GM13977 (cell line): ENCODE results near the gene CERK.

ENCODE experiments used
- DNase-seq: peaks from one replicate; pipeline ENCODE4 v3.0.0; 2012; ENCODE audit warnings: low spot score
- CTCF ChIP-seq: IDR thresholded peaks from 2 replicates; pipeline ENCODE4 v1.5.1; 2012; ENCODE audit warnings: mild to moderate bottlenecking, control low read depth; ENCODE audit not compliant: insufficient read depth; ENCODE audit errors: extremely low read depth, missing control alignments
- in situ Hi-C: fragments of 300-500 bp; cut with MboI; formaldehyde crosslinking; loops from one replicate; pipeline ENCODE4 v1.12.0; 2022; ENCODE audit warnings: low sequenced_read_pairs, low pct_unique_long_range_greater_than_20kb, mixed read lengths, inconsistent platforms; ENCODE audit not compliant: unreplicated experiment

Gene CERK

GRCh38 chr22:46754110-46754799, 16.2 kb upstream of the CERK start:
- DNase-seq: no peak
- no peak for TF ChIP-seq CTCF
- in situ Hi-C loops: no loop called here

GRCh38 chr22:46753761-46754109, 15.7 kb upstream of the CERK start:
- no peak for TF ChIP-seq CTCF
- in situ Hi-C loops: no loop called here

DNA sequence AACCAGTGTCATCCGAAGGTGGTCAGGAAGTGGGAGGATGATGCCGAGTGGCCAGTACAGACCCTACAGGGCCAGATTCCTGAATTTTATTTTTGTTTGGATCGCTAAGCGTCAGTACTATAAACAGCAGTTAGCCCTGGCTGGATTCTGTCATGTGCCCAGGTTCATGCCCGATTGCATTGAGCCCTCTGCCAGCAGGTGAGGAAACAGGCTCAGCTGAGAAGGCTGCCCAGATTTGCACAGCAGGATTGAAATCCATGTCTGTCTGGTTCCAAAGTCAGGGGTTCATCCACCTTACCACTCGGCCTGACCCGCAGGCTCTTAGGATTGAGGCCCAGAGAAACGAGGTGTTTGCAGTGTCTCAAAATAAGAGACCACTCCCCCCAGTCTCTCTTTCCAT, 15.3 kb upstream of the CERK start:
- in situ Hi-C loops: no loop called here
- TF ChIP-seq CTCF: no peak
- DNase-seq: no peak

More at GRCh38 chr22:46753761-46754109, 15.7 kb upstream of the CERK start:
- DNase-seq: no peak

- DNase-seq: no peak
- in situ Hi-C loops: no loop called here
- TF ChIP-seq CTCF: no peak
Measured at GRCh38 chr22:46752988-46753310, 14.9 kb upstream of the CERK start.

DNA sequence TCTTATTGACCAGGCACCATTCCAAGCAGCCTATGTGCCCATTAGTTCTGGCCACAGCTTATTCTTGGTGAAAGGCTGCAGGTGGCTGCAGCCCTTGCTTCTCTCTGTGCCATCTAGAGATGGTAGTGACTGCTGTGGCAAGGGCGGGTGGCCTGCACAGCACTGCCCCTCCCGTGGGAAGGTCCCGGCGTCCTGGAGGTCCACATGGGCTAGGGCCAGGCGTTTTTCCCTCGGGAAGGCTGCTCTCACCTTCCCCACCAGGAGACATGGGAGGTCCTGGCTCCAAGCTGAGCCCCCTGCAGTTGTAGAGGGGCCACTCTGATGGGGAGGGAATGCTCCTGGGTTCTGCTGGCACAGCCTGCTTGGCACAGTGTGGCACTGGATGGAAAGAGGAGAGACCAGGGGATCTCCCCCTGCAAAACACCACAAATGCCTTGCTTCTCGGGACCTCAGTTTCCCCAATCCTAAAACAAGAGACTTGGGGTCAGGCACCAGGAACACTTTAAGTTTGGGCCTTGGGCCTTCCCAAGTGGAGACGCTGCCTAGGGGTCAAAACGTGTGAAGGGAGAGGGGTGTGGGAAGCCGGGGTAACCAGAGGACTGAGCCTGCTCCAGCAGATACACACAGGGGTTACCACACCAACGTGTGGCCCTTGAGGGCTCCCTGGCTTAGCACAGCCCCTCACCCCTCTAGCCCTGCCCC, 14.4 kb upstream of the CERK start:
- TF ChIP-seq CTCF: no peak
- in situ Hi-C loops: no loop called here
- no peak for DNase-seq

DNA sequence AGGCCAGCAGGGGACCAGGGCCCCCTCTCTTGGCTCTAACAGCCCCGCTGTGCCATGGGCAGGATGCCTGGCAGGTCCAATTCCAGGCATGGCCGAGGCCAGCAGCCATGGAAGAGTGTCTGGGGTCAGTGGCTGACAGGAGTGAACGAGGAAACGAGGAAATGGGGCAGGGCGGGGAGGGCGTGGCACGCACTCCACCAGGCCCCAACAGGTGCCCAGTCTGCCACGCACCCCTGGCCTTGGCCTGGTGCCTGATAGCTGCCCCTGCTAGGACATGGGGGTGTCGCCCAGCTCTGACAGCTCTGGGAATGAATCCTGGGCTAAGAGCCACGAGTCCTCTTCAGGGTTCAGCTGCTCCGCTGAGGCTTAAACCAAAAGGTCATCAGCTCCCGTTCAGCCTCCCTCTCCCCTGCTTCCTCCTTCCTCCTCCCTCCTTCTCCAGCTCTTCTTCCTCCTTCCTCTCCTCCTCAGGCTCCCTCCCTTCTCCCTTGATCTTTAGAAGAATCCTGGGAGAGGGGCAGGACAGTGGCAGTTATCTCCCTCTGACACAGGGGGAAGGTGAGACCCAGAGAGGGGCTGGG, 12.9 kb upstream of the CERK start:
- no peak for DNase-seq
- in situ Hi-C loops: no loop called here
- no peak for TF ChIP-seq CTCF

DNA sequence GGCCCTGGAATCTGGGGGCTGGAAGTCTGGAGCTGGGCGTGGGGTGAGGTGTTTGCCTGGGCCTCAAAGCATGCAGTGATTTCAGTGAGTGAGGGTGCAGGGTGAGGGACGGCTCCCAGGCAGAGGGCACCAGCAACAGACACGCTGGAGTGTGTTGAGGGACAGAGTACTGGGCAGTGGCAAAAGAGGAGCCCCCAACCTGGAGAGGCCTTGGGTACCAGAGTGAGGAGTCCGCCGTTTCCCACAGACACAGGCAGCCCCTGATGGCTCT, 12.4 kb upstream of the CERK start:
- no peak for TF ChIP-seq CTCF
- in situ Hi-C loops: no loop called here
- no peak for DNase-seq
